OCI-LY7 (cell line): ENCODE results near the gene ILDR2. TPM values are rescaled to one million over a fixed set of nuclear protein-coding genes. Genes with fewer than 3 reads are reported as not detected.

Source experiments
- BruUV-seq: library from RNA; stranded (reverse); fragments of 400-500 nt; replicated peaks from 2 replicates; lab custom pipeline; 2021; lab: Mats Ljungman, UMichigan
- CTCF ChIA-PET: fragments of 300-600 bp; sonication (Branson Sonifier 250); formaldehyde crosslinking; loops from one replicate; lab custom pipeline; 2022; ENCODE audit warnings: antibody characterized with exemption; ENCODE audit not compliant: unreplicated experiment; lab: Charles Lee
- POLR2A ChIA-PET: fragments of 300-600 bp; sonication (Branson Sonifier 250); formaldehyde crosslinking; loops from one replicate; lab custom pipeline; 2022; ENCODE audit warnings: antibody characterized with exemption; lab: Charles Lee
- DNase-seq: peaks from one replicate; pipeline ENCODE4 v3.0.0-alpha.2; 2015; ENCODE audit warnings: low spot score
- H2AFZ ChIP-seq: fragments of 200-600 bp; sonication (generic), shearing (Covaris generic); 2 replicates; pipeline ENCODE4 v1.6.1; 2014; ENCODE audit warnings: mild to moderate bottlenecking, antibody characterized with exemption, low read length, moderate library complexity
- H3K27ac ChIP-seq: fragments of 200-600 bp; sonication (generic); 2 replicates; pipeline ENCODE4 v1.5.1; 2014; ENCODE audit warnings: mixed run types, low read depth, mild to moderate bottlenecking, moderate library complexity, low read length, inconsistent platforms; ENCODE audit not compliant: poor library complexity, severe bottlenecking
- H3K36me3 ChIP-seq: fragments of 200-600 bp; sonication (generic); 2 replicates; pipeline ENCODE4 v1.6.1; 2014; ENCODE audit warnings: mild to moderate bottlenecking, antibody characterized with exemption, low read length, moderate library complexity, mixed read lengths; ENCODE audit not compliant: insufficient read depth
- H3K4me1 ChIP-seq: fragments of 200-600 bp; sonication (generic); 2 replicates; pipeline ENCODE4 v1.5.1; 2014; ENCODE audit warnings: mild to moderate bottlenecking, low read length; ENCODE audit not compliant: insufficient read depth, poor library complexity, severe bottlenecking
- H3K4me2 ChIP-seq: fragments of 200-600 bp; sonication (generic); 2 replicates; pipeline ENCODE4 v1.6.1; 2014; ENCODE audit warnings: mild to moderate bottlenecking, low read length
- H3K4me3 ChIP-seq: fragments of 200-600 bp; sonication (generic); 2 replicates; pipeline ENCODE4 v1.5.1; 2014; ENCODE audit warnings: mild to moderate bottlenecking, low read depth, low read length; ENCODE audit not compliant: poor library complexity, severe bottlenecking
- H3K79me2 ChIP-seq: fragments of 200-600 bp; sonication (generic); 2 replicates; pipeline ENCODE4 v1.6.1; 2016; ENCODE audit warnings: low read depth, mild to moderate bottlenecking, low read length, moderate library complexity, mixed read lengths; ENCODE audit not compliant: insufficient read depth
- H3K9me2 ChIP-seq: fragments of 200-600 bp; sonication (generic); 2 replicates; pipeline ENCODE4 v1.6.1; 2016; ENCODE audit warnings: mild to moderate bottlenecking, low read length, mixed read lengths; ENCODE audit not compliant: insufficient read depth
- H3K9me3 ChIP-seq: fragments of 200-600 bp; sonication (generic); 2 replicates; pipeline ENCODE4 v1.6.1; 2014; ENCODE audit warnings: mild to moderate bottlenecking, mixed run types, low read length, mixed read lengths
- H4K20me1 ChIP-seq: fragments of 200-600 bp; sonication (generic); 2 replicates; pipeline ENCODE4 v1.6.1; 2014; ENCODE audit warnings: mild to moderate bottlenecking, antibody characterized with exemption, low read length, moderate library complexity, mixed read lengths; ENCODE audit not compliant: insufficient read depth
- EZH2phosphoT487 ChIP-seq: fragments of 200-600 bp; sonication (generic); IDR thresholded peaks from 2 replicates; pipeline ENCODE4 v1.6.1; 2018; ENCODE audit warnings: low read depth, borderline replicate concordance, mild to moderate bottlenecking, mixed run types, antibody characterized with exemption, low read length, moderate library complexity, mixed read lengths
- intact Hi-C: fragments of 100-400 bp; cut with micrococcal nuclease; formaldehyde crosslinking; loops from one replicate; pipeline ENCODE4 v1.10.0; 2022; ENCODE audit not compliant: unreplicated experiment
- total RNA-seq, 2 experiments: library from RNA; depleted of rRNA in 1 of 2; stranded (reverse); fragments of >200 nt in 1 of 2; shearing (Covaris generic) in 1 of 2; gene quantifications; 2 replicates each; pipeline ENCODE4 v1.2.3, GENCODE V29; 2014 to 2022
- TF ChIP-seq, protein P1 (sequence below): fragments of 200-600 bp; sonication (generic); conservative IDR thresholded peaks from 2 replicates; pipeline ENCODE4 v1.5.1; 2014; ENCODE audit warnings: mild to moderate bottlenecking, antibody characterized with exemption, low read length, moderate library complexity, mixed read lengths

ILDR2 gene
- total RNA-seq, 2 experiments from 2014 or later: 3.2 to 5.3 TPM

DNA sequence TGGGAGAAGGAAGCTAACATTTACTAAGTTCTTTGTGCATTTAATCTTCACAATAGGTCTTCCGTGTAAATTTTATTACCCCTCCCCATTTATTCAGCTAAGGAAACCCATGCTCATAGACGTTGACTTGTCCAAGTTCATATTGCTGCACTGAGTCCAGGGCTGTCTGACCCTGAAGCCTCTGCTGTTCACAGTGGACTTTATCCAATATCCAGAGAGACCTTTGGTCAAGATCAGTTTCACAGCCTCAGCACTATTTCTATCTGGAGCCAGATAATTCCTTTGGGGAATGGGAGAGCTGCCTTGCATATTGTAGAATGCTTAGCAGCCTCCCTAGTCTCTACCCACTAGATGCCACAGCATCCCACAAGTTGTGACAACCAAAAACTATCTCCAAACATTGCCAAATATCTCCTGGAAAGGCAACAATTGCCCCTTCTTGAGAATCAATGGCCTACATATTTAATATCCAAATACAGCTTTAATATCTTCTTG is 26.4 kb downstream of the ILDR2 start:
- no peaks in the 10 kb centered on the region for H3K79me2 ChIP-seq
- H3K4me2 ChIP-seq: no peak overlapping the region
- no peaks in the 10 kb centered on the region for H3K9me2 ChIP-seq
- H4K20me1 ChIP-seq: no peaks in the 10 kb centered on the region
- H3K4me3 ChIP-seq: no peak overlapping the region
- H3K27ac ChIP-seq: no peak overlapping the region
- TF ChIP-seq, protein P1, sequence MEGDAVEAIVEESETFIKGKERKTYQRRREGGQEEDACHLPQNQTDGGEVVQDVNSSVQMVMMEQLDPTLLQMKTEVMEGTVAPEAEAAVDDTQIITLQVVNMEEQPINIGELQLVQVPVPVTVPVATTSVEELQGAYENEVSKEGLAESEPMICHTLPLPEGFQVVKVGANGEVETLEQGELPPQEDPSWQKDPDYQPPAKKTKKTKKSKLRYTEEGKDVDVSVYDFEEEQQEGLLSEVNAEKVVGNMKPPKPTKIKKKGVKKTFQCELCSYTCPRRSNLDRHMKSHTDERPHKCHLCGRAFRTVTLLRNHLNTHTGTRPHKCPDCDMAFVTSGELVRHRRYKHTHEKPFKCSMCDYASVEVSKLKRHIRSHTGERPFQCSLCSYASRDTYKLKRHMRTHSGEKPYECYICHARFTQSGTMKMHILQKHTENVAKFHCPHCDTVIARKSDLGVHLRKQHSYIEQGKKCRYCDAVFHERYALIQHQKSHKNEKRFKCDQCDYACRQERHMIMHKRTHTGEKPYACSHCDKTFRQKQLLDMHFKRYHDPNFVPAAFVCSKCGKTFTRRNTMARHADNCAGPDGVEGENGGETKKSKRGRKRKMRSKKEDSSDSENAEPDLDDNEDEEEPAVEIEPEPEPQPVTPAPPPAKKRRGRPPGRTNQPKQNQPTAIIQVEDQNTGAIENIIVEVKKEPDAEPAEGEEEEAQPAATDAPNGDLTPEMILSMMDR: no peak
- TF ChIP-seq EZH2phosphoT487: no peak
- ChIA-PET POLR2A (no interaction called here), CTCF (no interaction called here)
- H3K36me3 ChIP-seq: no peaks in the 10 kb centered on the region
- no peaks in the 10 kb centered on the region for H3K9me3 ChIP-seq
- H2AFZ ChIP-seq: no peak overlapping the region
- DNase-seq: no peak
- H3K4me1 ChIP-seq: no peaks in the 10 kb centered on the region
- no TSS peak for BruUV-seq
- intact Hi-C loops: no loop called here

DNA sequence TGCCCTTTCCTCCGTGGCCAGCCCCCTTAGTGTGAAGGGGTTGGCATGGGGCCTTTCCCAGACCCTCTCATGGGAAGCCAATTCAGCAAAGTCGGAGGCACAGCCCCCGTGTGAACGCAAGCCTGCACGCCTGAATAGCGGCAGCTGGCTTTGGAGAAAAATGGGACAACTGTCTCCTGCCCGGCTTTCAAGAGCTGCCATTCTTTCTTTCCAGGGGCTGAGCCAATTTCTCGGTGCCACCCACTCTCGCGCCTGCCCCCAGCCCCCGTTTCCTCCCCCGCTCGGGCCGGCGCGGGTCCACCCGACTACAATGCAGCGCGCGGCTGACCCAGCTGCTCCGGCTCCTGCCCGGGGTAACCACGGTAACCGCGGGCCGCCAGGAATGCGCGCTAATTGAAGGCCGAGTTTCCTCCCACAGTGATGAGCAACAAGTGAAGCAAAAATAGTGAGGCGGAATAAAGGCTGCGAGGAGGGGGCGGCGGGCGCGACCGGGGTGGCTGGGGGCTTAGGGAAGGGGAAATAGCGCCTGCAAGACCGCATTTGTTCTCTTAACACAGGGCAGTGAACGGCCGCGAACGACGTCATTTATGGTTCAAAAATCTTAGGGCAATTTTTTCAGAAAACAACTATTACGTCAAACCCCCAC is 27.8 kb downstream of the ILDR2 start:
- no peak overlapping the region for H3K4me2 ChIP-seq
- BruUV-seq: no TSS peak
- POLR2A ChIA-PET: no interaction called here

More for the DNA sequence above, 27.8 kb downstream of the ILDR2 start:
- CTCF ChIA-PET: no interaction called here
- TF ChIP-seq, protein P1: no peak
- TF ChIP-seq EZH2phosphoT487: no peak
- no peaks in the 10 kb centered on the region for H3K9me2 ChIP-seq
- H3K9me3 ChIP-seq: no peaks in the 10 kb centered on the region
- no peak overlapping the region for H2AFZ ChIP-seq
- no peak overlapping the region for H3K27ac ChIP-seq
- H3K36me3 ChIP-seq: no peaks in the 10 kb centered on the region
- no peaks in the 10 kb centered on the region for H4K20me1 ChIP-seq
- DNase-seq: no peak
- intact Hi-C loops: no loop called here
- H3K79me2 ChIP-seq: no peaks in the 10 kb centered on the region
- no peak overlapping the region for H3K4me3 ChIP-seq
- H3K4me1 ChIP-seq: no peaks in the 10 kb centered on the region
